ENCODE data around the gene LCAT.
"Not testable (repeated sequence)": the region's sequence is repeated elsewhere in the genome, so short reads cannot be mapped to it uniquely, and the experiment has no call there.

Gene LCAT

DNA sequence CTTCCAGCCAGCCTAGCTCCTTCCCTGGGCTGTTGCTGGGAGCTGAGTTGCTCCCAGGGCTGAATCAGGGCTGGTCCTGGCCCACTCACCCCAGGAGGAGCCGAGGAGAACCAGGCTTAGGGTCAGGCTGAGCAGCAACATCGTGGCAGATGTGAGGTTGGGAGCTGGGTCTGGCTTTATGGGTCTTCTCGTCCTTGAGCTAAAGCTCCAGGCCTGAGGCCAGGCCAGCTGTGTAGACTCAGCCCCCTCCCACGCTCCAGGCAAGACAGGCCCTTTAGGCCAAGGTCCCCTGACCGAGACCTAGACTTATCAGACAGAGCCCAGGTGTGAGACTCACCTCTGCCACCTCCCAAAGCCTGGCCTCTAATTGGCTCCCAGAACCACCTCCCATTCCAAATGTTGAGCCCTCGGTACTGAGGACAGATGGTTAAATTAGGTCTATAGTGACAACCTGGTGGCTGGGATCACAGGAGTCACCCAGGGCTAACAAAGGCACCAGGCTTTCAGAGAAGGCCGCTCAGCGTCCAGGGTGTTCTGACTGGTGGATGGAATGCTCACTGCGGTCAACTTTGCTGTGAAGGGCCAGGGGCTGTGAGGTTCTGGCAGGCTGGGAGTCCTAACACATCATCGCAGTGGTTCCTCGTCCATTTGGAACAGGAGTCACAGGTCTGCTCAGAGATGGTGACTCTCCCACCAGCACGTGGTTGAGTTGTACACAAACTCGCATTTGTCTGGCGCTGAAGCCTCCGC, 12.0 kb downstream of the LCAT start, which contains the start of gene CTRL:
TSS of gene CTRL (minus strand) at position 151 of the 750 bp plus-strand sequence. CDS start at position 141, 10 bp downstream.
- no peak for DNase-seq (ENCODE audit: low read depth)

DNA sequence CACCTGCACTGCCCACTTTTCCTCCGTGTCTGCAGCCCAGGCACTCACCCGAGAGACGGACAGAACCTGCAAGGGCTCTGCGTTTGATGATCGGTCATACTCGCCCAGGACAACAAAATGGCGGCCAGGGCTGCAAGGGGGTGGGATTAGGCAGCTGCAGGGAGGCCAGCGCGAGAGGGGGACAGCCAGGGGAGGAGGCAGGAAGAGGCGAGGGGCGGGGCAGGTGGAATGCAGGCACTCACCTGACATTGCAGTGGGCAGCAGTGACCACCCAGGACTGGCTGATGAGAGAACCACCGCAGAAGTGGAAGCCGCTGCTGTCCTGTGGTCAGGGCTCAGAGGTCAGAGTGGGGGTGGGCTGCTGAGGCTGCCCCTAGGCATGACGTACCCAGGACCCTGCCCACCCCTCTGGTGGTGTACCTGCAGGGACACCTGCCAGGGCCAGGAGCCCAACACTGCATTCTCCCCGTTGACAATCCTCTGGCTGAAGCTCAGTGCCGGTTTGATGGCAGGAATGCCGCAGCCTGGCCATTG, 13.2 kb downstream of the LCAT start:
- DNase-seq (ENCODE audit: low read depth), result no peak

DNA sequence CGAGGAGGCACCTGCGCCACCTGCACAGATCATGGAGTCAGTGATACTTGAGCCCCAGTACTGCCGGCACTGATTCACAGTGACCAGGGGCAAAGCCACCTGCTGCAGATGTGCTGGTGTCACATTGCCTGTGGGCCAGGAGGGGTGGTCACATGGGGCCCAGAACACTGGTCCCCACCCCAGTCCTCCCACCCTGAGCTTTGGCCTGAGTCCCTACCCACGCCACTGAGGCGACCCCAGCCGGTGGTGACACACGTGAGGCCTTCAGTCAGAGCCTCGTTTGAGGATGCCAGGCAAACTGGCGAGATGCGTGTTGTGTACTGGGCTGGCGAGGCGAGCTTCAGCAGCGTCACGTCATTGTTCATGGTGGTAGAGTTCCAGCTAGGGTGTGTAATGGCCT, 13.7 kb downstream of the LCAT start:
- DNase-seq (ENCODE audit: low read depth), result no peak

DNA sequence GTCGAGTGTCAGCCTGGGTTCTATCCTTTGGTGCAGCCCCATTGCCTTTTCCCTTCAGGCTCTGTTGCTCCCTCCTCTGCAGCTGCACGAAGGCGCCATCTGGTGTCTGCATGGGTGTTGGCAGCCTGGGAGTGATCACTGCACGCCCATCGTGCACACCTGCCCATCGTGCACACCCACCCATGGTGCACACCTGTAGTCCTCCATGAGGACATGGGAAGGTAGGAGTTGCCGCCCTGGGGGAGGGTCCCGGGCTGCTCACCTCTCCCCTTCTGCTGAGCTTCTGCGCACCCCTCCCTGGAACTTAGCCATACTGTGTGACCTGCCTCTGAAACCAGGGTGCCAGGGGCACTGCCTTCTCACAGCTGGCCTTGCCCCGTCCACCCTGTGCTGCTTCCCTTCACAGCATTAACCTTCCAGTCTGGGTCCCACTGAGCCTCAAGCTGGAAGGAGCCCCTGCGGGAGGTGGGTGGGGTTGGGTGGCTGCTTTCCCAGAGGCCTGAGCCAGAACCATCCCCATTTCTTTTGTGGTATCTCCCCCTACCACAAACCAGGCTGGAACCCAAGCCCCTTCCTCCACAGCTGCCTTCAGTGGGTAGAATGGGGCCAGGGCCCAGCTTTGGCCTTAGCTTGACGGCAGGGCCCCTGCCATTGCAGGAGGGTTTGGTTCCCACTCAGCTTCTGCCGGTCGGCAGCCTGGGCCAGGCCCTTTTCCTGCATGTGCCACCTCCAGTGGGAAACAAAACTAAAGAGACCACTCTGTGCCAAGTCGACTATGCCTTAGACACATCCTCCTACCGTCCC, 15.2 kb downstream of the LCAT start:
- DNase-seq (ENCODE audit: low read depth), result no peak

DNA sequence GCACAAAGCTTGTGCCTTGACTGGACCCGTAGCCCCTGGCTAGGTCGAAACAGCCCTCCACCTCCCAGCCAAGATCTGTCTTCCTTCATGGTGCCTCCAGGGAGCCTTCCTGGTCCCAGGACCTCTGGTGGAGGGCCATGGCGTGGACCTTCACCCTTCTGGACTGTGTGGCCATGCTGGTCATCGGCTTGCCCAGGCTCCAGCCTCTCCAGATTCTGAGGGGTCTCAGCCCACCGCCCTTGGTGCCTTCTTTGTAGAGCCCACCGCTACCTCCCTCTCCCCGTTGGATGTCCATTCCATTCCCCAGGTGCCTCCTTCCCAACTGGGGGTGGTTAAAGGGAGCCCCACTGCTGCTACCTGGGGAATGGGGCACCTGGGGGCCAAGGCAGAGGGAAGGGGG, 15.8 kb downstream of the LCAT start:
- DNase-seq (ENCODE audit: low read depth), result no peak

DNA sequence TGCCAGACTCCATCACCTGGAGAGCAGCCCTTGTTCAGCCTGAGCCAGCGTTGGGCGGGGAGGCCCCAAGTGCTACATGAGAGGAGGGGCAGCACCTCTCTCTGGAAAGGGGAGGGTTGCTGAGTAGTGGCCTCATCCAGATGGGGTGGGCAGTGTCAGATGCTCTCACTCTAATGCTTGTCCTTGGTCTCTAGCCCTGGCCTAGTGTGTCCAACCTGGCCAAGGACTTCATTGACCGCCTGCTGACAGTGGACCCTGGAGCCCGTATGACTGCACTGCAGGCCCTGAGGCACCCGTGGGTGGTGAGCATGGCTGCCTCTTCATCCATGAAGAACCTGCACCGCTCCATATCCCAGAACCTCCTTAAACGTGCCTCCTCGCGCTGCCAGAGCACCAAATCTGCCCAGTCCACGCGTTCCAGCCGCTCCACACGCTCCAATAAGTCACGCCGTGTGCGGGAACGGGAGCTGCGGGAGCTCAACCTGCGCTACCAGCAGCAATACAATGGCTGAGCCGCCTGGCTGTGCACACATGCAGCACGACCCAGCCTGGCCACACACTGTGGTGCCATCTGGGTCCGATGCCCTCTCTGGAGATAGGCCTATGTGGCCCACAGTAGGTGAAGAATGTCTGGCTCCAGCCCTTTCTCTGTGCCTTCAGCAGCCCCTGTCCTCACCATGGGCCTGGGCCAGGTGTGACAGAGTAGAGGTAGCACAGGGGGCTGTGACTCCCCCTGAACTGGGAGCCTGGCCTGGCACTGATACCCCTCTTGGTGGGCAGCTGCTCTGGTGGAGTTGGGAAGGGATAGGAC, 16.6 kb downstream of the LCAT start:
- DNase-seq (ENCODE audit: low read depth), result no peak

DNA sequence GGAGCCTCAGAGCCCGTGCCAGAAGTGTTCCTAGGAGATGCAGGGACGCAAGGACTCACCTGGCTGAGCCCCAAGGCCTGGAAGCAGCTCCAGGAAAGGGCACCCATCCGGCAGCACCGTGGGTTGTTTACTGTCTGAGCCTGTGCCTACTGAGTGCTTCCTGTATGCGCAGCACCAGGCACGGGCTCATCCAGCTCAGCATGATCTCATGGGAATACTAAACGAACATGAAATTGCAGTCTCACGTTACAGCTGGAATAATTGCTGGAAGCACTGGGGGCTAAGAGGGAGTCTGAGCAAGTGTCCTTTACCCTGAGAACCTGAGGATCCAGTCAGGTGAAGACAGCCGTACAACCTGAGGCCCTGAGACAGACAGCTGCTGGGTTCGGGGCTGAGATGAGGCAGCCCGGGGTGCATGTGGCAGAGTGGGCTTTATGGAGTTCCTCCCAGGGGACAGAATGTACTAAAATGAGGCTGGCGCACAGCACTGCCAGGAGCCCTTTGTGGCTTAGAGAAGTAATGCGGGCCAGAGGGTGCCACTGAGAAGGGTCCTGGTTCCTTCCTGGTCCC, 17.7 kb downstream of the LCAT start:
- DNase-seq (ENCODE audit: low read depth), result no peak

DNA sequence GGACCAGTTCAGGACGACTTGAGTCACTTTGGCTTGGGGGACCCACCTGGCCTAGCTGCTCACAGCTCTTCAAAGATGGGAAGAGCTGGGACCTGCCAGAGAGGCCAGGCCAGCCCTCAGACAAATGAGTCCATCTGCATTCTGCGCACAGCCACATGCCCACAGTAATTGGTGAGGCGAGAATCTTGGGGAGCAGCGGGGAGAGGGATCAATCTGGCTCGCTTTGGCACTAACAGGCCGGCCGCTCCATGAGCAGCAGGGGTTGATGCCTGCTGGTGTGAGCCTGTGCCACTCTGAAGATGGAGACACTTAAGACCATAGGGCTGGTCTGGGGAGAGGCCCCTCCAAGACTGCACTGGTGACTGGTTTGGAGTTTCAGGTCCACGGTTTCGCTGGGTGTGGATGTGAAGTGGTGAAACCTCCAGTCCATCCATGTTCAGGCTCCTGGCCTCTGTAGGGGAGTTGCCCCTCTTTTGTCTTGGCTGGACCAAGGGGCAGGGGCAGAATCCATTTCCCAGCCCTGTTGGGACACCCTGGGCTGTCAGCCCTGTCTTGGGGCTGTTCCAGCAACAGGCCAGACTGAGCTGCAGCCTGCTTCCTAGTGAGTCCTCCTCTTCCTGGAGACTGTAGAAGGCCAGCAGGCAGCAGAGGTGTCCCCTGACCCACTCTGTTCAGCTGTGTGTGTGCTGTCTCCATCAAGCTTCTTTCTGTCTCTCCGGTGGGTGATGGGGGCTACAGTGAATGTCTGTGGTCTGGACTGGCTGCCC, 19.6 kb downstream of the LCAT start:
- no peak for DNase-seq (ENCODE audit: low read depth)

DNA sequence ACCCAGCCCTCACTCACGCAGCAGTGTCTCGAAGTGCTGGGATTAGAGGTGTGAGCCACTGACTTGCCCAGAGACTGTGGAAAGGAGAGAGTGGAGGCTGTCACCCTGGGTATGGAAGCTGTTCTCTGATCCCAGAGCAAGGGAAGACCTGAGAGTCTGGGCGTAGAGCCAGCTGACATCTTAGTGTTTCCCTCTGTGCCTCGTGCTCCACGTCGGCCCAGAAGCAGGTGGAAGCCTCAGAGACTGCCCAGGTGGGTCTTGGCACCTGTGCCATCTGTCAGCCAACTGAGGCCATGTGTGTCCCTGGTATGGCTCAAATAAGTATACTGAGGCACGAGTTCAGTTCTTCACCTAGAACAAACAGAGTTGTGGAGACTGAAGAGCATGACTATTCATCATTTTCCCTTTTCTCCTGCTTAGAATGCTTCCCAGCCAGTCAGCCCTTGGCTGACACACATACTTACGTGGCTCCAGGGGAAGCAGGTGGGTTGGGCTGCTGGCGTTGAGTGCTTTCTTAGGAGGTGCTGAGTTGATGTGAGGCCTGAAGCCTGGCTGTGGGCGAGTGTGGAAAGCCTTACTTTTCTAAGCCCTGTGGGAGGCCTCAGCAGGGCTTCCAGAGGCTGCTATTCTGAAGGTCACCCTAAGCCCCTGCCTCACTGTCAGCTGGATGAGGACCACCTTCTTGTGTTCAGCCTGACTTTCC, 20.4 kb downstream of the LCAT start:
- DNase-seq (ENCODE audit: low read depth), result no peak

DNA sequence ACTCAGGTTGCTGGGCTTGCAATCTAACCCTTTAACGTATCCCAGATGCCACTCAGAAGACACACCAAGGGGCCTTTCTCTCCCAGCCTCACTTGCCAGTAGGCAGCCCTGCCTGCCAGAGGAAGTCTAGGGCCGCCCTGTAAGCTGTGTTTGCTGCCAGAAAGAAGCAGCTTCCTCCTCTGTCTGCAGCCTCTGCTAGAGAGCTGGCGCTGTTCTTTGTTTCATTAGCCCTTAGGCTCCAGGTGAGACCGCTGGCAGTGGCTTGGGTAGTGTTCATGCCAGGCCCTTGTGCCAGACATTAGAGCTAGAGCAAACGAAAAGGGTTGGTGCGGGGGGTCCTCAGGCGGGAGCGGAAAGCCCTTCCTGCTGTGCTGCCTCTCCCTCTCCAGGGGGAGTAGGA, 21.2 kb downstream of the LCAT start:
- no peak for DNase-seq (ENCODE audit: low read depth)

DNA sequence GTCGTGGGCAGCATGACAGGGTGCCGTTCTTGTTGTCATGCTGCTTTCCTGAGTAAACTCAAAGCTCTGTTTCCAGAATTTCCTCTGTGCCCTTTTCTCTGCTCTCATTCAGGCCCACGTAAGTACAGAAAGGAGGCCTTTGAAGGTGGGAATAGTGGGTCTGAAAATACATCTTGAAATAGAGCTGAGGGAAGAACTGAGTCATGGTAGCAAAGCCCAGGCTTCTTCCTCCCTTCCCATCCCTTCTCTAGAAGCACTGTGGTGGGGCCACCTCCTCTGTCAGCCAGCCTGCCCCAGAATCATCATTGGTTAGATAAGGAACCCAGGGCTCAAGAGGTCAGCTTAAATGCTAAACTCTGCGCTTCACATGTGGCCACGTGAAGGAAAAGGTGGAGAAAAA, 21.7 kb downstream of the LCAT start:
- DNase-seq (ENCODE audit: low read depth), result no peak

DNA sequence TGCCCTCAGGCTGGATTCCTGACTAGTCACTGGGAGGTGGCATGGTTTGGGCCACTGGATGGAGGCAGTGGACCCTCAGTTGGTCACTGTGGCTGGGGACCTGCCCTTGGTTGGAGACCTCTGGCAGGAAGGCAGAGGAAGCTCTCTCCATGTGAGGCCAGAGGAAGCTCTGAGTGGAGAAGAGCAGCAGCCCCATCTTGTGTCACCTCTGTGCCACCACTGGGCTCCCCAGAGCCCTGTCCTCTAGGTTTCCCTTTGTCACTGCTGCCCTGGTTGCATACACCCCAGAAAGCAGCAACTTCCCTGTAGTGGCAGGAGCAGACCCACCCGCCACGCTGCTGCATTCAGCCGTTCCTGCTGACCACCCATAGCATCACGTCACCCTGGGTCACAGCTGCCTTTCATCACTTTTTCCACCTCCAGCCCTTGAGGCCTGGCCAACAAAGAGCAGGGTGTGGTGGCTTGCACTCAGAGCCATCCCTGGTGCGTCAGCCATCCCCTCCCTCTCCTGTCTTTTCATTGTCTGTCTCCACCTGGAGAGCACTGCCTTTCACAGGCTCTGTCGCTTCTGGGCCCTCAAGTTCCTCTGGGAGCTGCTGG, 24.2 kb downstream of the LCAT start:
- no peak for DNase-seq (ENCODE audit: low read depth)

DNA sequence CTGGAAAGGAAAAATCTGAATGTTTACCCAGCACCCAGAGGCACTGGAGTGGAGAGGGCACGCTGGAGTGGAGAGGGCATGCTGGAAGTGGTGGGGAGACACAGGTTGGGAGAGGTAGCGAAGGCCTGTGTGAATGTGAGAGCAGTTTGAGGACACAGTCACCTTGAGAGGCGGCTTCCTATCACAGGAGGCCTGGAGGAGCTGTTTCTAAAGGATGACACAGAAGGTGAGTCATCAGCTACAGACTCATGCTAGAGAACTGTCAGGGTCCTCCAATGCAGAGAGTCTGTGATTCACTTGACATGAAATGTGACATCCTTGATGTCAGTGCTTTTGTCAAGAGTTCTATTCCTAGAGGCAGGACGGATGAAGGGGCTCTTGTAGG, 26.1 kb downstream of the LCAT start:
- no peak for DNase-seq (ENCODE audit: low read depth)

DNA sequence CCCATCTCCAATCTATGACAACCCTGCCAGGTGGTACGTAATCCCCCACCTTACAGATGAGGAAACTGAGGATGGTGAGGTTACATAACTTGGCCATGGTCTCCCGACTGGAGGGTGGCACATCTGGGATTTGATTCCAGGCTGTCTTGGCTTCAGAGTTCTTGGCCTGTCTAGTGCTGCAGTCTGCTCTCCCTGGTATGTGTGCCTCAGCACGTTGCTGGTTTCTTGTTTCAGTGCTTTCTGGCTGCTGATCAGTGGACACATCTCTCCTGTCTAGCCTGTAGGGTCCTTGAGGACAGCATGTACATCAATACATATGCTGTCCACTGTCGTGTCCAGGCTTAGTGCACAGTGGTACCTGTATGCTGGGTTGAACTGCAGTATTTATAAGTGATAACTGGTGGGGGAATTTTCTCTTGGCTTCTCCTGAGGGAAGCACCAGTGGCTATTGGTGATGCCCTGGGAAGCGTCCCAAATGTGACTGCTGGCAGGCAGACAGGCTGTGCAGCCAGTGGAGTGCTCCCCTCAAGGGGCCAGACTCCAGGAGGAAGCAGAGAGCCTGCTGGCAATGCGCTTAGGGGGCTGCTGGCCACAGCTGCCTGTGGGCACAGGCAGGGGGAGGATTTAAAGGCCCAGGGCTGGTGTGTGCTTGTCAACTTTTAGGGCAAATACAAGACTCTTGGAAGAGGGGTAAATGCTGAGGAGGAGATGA, 26.6 kb downstream of the LCAT start:
- DNase-seq (ENCODE audit: low read depth), result no peak

DNA sequence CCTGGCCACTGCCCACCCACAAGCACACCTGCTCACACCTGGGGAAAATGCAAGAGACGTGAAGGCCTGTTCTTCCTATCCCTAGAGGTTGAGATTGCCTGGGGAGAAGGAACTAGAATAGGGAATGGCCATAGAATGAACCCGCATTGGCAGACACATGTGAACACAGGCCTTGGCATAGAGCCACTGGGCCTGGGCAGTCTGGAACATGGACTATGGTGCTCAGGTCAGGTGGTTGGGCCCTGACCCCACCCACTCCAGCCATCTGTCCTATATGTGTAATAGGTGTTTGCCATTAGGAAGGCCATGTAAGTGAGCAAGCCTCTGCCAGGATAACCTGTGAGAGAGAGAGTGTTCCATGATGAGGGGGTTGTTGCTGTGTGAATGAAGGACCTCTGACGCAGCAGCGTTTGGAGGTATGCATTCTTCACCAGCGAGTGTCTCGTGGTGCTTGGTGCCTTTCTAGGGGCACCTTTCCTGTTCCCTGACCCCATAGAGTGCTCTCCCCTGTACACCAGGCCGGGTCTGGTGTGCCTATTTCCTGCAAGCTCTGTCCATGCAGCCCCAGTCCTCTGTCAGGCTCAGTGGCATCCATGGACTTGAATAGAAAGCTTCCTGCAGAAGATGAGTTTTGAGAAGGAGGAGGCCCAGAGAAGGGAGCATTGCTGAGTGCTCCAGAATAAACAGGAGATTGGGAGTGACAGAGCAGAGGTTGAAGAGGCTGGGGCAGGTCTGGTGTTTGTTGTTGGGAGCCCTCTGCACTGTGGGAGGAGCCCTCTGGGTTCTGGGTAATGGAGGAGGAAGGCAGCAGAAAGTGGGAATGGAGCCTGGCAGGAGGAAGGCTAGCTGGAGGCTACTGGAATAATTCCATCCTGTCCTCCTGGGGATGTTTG, 27.8 kb downstream of the LCAT start:
- DNase-seq (ENCODE audit: low read depth), result no peak

DNA sequence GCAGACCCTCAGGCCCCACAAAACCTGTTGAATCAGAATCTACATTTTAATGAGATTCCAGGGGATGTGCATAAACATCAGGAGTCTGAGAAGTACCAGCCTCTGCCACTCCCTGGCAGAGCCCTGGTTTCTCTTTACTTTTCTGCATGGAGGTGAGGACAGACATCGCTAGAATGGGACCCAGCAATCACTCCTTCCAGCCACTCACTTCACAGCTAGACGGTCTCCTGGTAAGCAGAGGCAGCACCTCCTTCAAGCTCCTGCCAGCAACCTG, 28.5 kb downstream of the LCAT start:
- not testable (repeated sequence) for DNase-seq (ENCODE audit: low read depth)

DNA sequence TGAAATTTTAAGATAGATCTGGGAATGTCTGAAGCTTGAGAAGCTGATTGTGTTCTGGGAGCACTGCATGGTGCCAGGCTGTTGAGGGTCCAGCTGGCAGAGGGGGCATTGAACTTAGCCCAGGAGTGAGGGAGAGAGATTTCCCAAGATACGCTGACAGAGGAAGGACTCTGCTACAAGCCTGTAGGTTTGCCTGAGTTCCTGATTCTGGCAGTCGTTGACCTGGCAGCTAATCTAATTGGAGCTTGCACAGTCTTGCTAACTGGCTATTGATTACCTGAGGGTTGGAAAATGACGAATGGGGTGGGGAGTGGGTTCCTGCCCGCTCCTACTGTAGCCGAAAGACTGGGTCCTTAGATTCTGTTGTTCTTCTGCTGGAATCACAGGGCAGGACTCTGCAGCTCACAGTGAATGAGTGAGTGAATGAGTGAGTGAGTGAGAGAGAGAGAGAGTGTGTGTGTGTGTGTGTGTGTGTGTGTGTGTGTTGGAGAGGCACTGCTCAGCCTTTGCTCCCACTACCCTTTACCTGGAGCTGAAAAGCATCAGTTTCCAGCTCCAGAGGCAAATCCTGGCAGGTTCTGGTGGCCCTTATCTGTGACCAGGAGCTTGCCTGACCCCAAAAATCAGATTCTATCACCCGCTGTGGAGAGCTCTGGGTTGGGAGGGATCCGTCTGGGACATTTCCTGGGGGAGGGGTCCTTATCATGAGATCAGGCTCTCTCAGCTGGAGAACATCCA, 29.0 kb downstream of the LCAT start:
- no peak for DNase-seq (ENCODE audit: low read depth)

DNA sequence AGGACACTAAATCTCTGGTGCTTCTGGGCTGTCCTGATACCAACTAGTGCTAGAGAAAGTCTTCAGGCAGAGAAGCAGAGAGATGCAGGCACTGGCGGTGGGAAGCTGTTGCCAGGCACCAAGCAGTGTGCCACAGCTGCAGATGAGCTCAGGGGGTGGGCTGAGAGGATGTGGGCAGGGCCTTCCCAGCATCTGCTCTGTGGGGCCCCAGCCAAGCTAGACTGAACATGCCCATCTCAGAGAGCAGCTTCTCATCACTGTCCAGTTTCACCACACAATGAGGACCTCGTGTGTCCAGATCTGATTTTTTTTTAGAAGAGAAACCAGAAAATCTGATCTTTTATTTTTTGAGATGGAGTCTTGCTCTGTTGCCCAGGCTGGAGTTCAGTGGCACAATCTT, 33.8 kb downstream of the LCAT start:
- no peak for DNase-seq (ENCODE audit: low read depth)
